ENCODE measurements around the gene RTN3.

DNA sequence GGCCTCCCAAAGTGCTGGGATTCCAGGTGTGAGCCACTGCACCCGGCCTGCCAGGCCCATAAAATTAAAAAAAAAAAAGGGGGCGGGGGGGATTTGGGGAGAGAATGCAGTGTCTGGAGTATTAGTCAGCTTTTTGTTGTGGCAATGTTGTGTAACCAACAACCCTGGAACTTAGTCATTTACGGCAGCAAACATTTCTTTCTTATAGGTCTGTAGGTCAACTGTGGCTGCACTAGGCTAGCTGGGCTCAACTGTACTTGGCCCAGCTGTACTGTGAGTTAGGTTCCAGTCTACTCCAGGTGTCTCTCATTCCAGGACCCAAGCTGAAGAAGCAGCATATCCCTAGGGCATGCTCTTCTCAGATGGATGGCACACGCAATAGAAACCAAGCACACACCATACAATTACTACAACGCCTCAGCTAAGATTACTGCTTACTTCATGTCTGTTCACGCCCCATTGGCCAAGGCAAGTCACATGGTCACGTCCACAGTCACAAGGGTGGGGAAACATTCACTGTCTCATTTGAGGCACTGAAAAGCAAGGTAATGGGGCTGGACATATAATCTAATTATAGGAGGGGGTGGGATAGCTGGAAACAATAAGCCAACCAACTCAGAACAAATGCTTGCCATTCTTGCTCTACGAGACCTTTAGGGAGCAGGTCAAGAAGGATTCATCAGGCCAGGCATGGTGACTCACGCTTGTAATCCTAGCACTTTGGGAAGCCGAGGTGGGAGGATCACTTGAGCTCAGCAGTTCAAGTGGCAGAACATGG lies 121.5 kb downstream of the RTN3 start:
- TF ChIP-seq, protein P1, sequence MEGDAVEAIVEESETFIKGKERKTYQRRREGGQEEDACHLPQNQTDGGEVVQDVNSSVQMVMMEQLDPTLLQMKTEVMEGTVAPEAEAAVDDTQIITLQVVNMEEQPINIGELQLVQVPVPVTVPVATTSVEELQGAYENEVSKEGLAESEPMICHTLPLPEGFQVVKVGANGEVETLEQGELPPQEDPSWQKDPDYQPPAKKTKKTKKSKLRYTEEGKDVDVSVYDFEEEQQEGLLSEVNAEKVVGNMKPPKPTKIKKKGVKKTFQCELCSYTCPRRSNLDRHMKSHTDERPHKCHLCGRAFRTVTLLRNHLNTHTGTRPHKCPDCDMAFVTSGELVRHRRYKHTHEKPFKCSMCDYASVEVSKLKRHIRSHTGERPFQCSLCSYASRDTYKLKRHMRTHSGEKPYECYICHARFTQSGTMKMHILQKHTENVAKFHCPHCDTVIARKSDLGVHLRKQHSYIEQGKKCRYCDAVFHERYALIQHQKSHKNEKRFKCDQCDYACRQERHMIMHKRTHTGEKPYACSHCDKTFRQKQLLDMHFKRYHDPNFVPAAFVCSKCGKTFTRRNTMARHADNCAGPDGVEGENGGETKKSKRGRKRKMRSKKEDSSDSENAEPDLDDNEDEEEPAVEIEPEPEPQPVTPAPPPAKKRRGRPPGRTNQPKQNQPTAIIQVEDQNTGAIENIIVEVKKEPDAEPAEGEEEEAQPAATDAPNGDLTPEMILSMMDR (IDR thresholded peaks at IDR 0.05 in 2 of 3, conservative IDR thresholded peaks at IDR 0.05 in 1 of 3; ENCODE audit: insufficient read depth in 2 of 3, low read depth in 1 of 3, low read length in 3 of 3), result no peak
- no peak for TF ChIP-seq GATAD2B (IDR thresholded peaks at IDR 0.05; ENCODE audit: borderline replicate concordance)
- no peak for TF ChIP-seq GABPA (tag; conservative IDR thresholded peaks at IDR 0.05; ENCODE audit: low read depth)
- TF ChIP-seq, protein P2, sequence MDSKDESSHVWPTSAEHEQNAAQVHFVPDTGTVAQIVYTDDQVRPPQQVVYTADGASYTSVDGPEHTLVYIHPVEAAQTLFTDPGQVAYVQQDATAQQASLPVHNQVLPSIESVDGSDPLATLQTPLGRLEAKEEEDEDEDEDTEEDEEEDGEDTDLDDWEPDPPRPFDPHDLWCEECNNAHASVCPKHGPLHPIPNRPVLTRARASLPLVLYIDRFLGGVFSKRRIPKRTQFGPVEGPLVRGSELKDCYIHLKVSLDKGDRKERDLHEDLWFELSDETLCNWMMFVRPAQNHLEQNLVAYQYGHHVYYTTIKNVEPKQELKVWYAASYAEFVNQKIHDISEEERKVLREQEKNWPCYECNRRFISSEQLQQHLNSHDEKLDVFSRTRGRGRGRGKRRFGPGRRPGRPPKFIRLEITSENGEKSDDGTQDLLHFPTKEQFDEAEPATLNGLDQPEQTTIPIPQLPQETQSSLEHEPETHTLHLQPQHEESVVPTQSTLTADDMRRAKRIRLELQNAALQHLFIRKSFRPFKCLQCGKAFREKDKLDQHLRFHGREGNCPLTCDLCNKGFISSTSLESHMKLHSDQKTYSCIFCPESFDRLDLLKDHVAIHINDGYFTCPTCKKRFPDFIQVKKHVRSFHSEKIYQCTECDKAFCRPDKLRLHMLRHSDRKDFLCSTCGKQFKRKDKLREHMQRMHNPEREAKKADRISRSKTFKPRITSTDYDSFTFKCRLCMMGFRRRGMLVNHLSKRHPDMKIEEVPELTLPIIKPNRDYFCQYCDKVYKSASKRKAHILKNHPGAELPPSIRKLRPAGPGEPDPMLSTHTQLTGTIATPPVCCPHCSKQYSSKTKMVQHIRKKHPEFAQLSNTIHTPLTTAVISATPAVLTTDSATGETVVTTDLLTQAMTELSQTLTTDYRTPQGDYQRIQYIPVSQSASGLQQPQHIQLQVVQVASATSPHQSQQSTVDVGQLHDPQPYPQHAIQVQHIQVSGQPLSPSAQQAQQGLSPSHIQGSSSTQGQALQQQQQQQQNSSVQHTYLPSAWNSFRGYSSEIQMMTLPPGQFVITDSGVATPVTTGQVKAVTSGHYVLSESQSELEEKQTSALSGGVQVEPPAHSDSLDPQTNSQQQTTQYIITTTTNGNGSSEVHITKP (IDR thresholded peaks at IDR 0.05; ENCODE audit: partially characterized antibody), result peak; percentile 5
- TF ChIP-seq, protein P3, sequence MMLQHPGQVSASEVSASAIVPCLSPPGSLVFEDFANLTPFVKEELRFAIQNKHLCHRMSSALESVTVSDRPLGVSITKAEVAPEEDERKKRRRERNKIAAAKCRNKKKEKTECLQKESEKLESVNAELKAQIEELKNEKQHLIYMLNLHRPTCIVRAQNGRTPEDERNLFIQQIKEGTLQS (IDR thresholded peaks at IDR 0.05), result peak; percentile 90
- TF ChIP-seq, protein P3 (CRISPR knock-in tag; conservative IDR thresholded peaks at IDR 0.05), result 0 out of 2 replicates have a peak, but pooled peaks have one; percentile 39
- TF ChIP-seq POLR2A (conservative IDR thresholded peaks at IDR 0.05), result no peak

Measured in K562 (cell line).